DMS114 treated with DMSO at 0.1 percent for 48 hours (cell line): ENCODE data around the gene TIGD4.

Experiments
- DNase-seq: peaks from one replicate; lab custom pipeline; 2025; ENCODE audit not compliant: unreplicated experiment; lab: John Stamatoyannopoulos, UW

TIGD4 gene

DNA sequence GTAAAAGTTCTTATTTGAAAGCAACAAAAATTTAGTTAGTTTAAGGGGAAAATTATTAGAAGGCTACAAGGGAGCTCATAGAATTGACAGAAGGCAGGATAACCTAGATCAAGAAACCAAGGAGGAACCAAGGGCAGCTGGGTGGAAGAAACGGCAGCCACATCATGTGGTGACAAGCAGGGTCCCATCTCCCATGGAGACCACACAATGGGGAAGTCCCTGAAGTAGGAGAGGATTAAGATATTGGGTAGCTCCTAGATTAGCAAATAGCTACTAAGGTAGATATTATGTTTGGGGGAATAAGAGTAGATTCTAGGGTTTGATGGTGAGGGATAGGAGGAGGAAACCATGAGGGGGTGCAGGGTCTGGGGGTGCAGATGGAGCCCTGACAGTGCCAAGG is 51.7 kb downstream of the TIGD4 start:
- DNase-seq = no peak

GRCh38 chr4:152724494-152724893 is 55.0 kb downstream of the TIGD4 start:
- DNase-seq = no peak

DNA sequence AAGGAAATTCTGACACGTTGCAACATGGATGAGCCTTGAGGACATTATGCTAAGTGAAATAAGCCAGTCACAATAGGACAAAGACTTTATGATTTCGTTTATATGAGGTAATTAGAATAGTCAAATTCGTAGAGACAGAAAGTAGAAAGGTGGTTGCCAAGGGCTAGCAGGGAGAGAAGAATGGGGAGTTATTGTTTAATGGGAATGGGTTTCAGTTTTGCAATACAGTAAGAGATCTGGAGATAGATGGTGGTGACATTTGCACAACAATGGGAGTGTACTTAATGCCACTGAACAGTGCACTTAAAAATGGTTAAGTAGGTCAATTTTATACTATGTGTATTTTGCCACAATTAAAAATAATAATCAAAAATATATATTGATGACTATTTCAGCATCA is 56.3 kb downstream of the TIGD4 start:
- DNase-seq = no peak

GRCh38 chr4:152719801-152720556 is 59.6 kb downstream of the TIGD4 start:
- DNase-seq = no peak
